NCI-H748 (cell line): Measurements from ENCODE around the gene CSF1R.
"Not testable (repeated sequence)": the region's sequence is repeated elsewhere in the genome, so short reads cannot be mapped to it uniquely, and the experiment has no call there.

Experiments used
- DNase-seq: peaks from one replicate; lab custom pipeline; 2025; ENCODE audit not compliant: unreplicated experiment; lab: John Stamatoyannopoulos, UW

CSF1R gene

GRCh38 chr5:150034662-150035061, 51.7 kb downstream of the CSF1R start:
- no peak for DNase-seq

GRCh38 chr5:150033334-150033733, 53.0 kb downstream of the CSF1R start:
- DNase-seq: no peak

GRCh38 chr5:150028047-150028446, 58.3 kb downstream of the CSF1R start:
- not testable (repeated sequence) for DNase-seq

GRCh38 chr5:150026682-150027172, 59.6 kb downstream of the CSF1R start:
- no peak for DNase-seq

- DNase-seq: no peak
Measured at GRCh38 chr5:150024346-150024984, 61.9 kb downstream of the CSF1R start.

- no peak for DNase-seq
Measured at GRCh38 chr5:150023136-150023535, 63.2 kb downstream of the CSF1R start.

GRCh38 chr5:150022681-150023080, 63.7 kb downstream of the CSF1R start:
- no peak for DNase-seq

GRCh38 chr5:150022158-150022531, 64.2 kb downstream of the CSF1R start:
- no peak for DNase-seq

GRCh38 chr5:150021491-150022157, 64.7 kb downstream of the CSF1R start:
- DNase-seq: no peak

- DNase-seq: no peak
Measured at GRCh38 chr5:150020249-150020648, 66.1 kb downstream of the CSF1R start.

GRCh38 chr5:150017226-150018005, 68.9 kb downstream of the CSF1R start:
- DNase-seq: no peak

GRCh38 chr5:150016537-150016936, 69.8 kb downstream of the CSF1R start:
- no peak for DNase-seq

- no peak for DNase-seq
Measured at GRCh38 chr5:150015415-150015814, 70.9 kb downstream of the CSF1R start.

GRCh38 chr5:150014456-150014855, 71.9 kb downstream of the CSF1R start:
- DNase-seq: no peak

GRCh38 chr5:150013931-150014330, 72.4 kb downstream of the CSF1R start:
- DNase-seq: no peak

GRCh38 chr5:150009671-150010387, 76.5 kb downstream of the CSF1R start:
- DNase-seq: no peak

GRCh38 chr5:150007050-150007449, 79.3 kb downstream of the CSF1R start:
- DNase-seq: no peak

GRCh38 chr5:150006318-150006717, 80.0 kb downstream of the CSF1R start:
- no peak for DNase-seq
